ENCODE measurements around the gene ZMYND8. TPM values are rescaled to one million over a fixed set of nuclear protein-coding genes. Genes with fewer than 3 reads are reported as not detected.
"Not testable (repeated sequence)": the region's sequence is repeated elsewhere in the genome, so short reads cannot be mapped to it uniquely, and the experiment has no call there.

ZMYND8 gene
- total RNA-seq: 17.9 and 18.6 TPM in 2 replicates

DNA sequence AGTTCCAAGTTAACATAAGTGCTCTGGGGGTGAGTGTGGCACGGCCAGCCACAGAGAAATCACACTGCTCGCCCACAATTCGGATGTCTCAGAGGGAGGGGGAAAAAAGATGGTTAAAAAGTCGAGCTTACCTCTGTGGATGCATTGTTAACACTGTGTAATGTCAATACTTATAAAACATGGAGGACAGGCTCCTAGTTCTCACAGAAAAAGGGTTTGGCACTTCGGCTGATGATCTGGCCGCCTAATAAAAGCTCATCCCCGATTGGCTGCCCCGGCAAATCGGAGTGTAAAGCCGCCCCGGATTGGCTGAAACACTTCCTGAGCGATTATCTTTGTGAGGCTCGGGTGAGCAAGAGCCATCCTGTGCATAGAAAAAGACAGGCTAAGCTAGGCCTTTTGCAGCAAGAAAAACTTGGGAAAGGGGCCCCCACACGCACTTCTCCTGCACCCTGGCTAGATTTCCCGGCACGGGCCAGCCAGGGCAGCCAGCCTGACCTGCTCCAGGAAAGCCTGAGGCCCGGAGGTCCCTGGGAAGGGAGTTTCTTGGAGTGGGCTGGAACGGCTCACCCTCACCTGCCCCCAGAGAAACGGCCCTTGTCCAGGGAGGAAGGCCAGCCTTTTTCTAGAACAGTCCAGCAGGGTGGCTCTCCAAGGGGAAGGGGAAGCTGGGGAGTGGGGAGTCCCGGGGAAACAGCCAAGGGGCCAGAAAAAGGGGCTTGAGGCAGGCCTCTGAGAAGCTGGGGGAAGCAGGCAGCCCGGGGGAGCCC lies at the start of gene ZMYND8:
Gene ZMYND8, minus strand, starts transcription at position 174 of the 770 bp plus-strand sequence. Its CDS starts 29 bp downstream, at position 145.
- H3K4me3 ChIP-seq (ENCODE audit: low read depth, low read length): peak within 1 kb of the TSS; percentile 56
- DNase-seq (ENCODE audit: low read depth): no peak
- TF ChIP-seq, protein P1, sequence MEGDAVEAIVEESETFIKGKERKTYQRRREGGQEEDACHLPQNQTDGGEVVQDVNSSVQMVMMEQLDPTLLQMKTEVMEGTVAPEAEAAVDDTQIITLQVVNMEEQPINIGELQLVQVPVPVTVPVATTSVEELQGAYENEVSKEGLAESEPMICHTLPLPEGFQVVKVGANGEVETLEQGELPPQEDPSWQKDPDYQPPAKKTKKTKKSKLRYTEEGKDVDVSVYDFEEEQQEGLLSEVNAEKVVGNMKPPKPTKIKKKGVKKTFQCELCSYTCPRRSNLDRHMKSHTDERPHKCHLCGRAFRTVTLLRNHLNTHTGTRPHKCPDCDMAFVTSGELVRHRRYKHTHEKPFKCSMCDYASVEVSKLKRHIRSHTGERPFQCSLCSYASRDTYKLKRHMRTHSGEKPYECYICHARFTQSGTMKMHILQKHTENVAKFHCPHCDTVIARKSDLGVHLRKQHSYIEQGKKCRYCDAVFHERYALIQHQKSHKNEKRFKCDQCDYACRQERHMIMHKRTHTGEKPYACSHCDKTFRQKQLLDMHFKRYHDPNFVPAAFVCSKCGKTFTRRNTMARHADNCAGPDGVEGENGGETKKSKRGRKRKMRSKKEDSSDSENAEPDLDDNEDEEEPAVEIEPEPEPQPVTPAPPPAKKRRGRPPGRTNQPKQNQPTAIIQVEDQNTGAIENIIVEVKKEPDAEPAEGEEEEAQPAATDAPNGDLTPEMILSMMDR (conservative IDR thresholded peaks at IDR 0.05; ENCODE audit: low read depth, low read length): no peak

DNA sequence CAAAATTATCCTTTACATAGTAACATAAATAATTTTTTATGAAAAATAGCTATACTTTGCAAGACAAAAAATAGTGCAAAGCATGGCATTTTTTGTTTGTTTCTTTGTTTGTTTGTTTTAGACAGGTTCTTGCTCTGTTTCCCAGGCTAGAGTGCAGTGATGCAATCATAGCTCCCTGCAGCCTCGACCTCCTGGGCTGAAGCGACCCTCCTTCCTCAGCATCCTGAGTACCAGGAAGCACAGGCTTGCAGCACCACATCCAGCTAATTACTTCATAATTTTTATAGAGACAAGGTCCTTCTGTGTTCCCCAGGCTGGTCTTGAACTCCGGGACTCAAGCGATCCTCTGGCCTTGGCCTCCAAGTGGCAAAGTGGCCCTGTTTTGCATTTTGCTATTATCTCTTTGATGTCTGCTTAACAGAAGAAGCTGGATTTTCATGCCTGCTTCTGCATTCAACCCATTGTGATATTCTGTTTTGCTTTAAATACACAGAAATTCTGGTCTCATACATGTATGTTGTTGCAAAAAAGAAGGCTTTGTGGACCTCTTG lies 49.4 kb upstream of the ZMYND8 start:
- TF ChIP-seq, protein P1 (conservative IDR thresholded peaks at IDR 0.05; ENCODE audit: low read depth, low read length): no peak

DNA sequence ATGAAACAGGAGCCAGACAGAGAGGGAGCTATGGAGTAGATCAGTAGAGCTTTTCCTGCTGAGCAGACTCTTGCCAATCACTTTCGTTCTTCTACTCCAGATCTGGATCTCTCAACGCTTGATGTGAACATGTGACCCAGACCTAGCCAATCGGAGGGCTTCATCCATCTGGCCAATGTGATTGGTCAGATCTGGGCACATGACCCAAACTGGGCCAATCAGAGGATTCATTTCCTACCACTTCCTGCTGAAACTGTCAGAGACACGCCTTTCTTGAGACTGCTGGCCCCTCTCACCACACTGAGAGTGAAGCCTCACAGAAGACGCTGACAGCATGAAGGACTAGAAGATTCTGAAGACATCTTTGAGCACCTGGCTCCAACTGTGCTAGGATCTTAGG lies 44.2 kb upstream of the ZMYND8 start:
- no peak for DNase-seq (ENCODE audit: low read depth)
- no peak overlapping the region for H3K4me3 ChIP-seq (ENCODE audit: low read depth, low read length)
- TF ChIP-seq, protein P1 (conservative IDR thresholded peaks at IDR 0.05; ENCODE audit: low read depth, low read length): no peak

More for the DNA sequence above, 49.4 kb upstream of the ZMYND8 start:
- no peak for DNase-seq (ENCODE audit: low read depth)
- H3K4me3 ChIP-seq (ENCODE audit: low read depth, low read length): no peak overlapping the region

GRCh38 chr20:47397652-47398301 lies 41.3 kb upstream of the ZMYND8 start:
- H3K4me3 ChIP-seq (ENCODE audit: low read depth, low read length): no peak overlapping the region
- TF ChIP-seq, protein P1 (conservative IDR thresholded peaks at IDR 0.05; ENCODE audit: low read depth, low read length): no peak
- no peak for DNase-seq (ENCODE audit: low read depth)

- TF ChIP-seq, protein P1 (conservative IDR thresholded peaks at IDR 0.05; ENCODE audit: low read depth, low read length): no peak
- H3K4me3 ChIP-seq (ENCODE audit: low read depth, low read length): no peak overlapping the region
- no peak for DNase-seq (ENCODE audit: low read depth)
Measured at GRCh38 chr20:47396762-47397476, 40.4 kb upstream of the ZMYND8 start.

GRCh38 chr20:47393796-47394514 lies 37.5 kb upstream of the ZMYND8 start:
- DNase-seq (ENCODE audit: low read depth); H3K4me3 ChIP-seq (ENCODE audit: low read depth, low read length): not testable (repeated sequence)

Data from epithelial cell of proximal tubule (primary cell).